ENCODE results near the gene C1orf159.

- TF ChIP-seq POLR2A (IDR thresholded peaks at IDR 0.05) = no peak
- no peak for TF ChIP-seq CTCF (IDR thresholded peaks at IDR 0.05)
These were observed 63.7 kb downstream of the C1orf159 start for GRCh38 chr1:1052003-1052840.

Data from right lobe of liver (tissue), 4 donors.